NCI-H146 treated with DMSO at 0.1 percent for 48 hours (cell line): ENCODE results near the gene SAP30BP.

Experiments used
- DNase-seq: peaks from one replicate; lab custom pipeline; 2025; ENCODE audit not compliant: unreplicated experiment; lab: John Stamatoyannopoulos, UW

The SAP30BP gene

DNA sequence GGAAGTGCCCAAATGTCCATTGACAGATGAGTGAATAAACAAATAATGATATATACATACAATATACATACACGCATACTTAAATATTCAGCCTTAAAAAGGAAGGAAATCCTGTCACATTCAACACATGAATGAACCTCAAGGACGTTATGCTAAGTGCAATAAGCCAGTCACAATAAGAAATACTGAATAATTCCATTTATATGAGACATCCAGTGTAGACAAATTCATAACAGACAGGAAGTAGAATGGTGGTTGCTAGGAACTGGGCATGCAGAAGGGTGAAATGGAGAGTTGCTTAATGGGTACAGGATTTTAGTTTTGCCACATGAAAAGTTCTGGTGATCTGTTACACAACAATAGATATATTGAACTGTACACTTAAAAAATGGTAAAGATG, 45.3 kb downstream of the SAP30BP start:
- DNase-seq = no peak

GRCh38 chr17:75719732-75720131, 52.6 kb downstream of the SAP30BP start:
- DNase-seq = no peak

DNA sequence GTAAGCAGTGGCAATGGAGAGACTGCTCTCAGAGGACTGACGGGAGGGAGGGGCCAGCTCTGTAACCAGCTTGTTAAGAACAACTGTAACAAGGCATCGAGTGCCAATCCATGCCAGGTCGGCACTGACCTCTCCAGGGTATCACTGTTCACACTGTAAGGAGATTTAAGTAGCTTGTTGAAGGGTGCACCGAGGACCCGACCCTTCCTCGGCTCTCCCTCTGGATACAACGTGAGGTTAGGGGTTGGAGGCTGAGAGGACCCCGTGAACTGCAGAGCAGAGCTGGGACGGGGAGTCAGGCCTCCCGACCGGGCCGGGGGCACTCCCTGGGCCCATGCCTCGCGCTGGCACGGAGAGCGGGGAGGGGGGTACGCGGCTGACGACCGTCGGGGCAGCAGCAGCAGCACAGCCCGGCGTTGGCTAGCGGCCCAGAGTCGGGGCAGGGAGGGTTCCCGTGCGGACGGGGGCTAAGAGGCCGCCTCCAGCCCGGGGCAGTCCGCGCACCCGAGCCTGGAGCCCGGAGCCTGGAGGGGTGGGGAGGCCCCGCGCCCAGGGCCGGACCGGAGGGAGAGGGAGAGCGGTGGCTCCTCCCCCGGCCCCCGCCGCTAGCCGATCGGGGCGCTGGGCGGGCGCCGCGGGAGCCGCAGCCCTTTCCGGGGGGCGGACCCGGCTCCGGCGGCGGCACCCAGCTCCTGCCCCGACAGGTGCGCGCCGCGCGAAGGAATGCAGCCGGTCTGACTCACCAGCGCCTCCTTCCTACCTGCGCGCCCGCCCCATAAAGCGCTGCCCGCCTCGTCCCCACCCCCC, 53.7 kb downstream of the SAP30BP start, which contains the start of gene ITGB4:
TSS of gene ITGB4 (plus strand) at position 804 of the 807 bp plus-strand sequence. CDS start 3,245 bp downstream, outside the sequence.
- DNase-seq = peak; percentile 44

DNA sequence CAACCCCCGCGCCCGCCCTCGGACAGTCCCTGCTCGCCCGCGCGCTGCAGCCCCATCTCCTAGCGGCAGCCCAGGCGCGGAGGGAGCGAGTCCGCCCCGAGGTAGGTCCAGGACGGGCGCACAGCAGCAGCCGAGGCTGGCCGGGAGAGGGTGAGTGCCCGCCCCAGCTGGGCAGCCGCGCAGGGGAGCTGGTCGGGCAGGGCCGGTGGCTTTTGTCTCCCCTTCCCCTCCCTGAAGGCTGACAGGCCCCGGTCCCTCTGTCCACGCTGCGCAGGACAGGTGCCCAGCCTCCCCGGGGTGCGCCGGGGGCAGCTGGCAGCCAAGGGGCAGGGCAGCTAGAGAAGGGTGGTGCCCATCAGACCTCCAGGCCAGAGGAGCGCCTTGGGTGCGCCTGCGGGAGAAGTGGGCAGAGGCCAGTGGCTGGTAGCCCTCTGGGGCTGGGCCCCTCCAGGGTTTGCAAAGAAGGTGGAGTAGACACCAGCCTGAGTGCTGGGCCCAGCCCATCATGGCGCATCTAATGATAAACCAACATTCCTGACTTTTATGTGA, 54.4 kb downstream of the SAP30BP start:
- no peak for DNase-seq

- DNase-seq = no peak
Observed at GRCh38 chr17:75722076-75722475, 54.9 kb downstream of the SAP30BP start.

DNA sequence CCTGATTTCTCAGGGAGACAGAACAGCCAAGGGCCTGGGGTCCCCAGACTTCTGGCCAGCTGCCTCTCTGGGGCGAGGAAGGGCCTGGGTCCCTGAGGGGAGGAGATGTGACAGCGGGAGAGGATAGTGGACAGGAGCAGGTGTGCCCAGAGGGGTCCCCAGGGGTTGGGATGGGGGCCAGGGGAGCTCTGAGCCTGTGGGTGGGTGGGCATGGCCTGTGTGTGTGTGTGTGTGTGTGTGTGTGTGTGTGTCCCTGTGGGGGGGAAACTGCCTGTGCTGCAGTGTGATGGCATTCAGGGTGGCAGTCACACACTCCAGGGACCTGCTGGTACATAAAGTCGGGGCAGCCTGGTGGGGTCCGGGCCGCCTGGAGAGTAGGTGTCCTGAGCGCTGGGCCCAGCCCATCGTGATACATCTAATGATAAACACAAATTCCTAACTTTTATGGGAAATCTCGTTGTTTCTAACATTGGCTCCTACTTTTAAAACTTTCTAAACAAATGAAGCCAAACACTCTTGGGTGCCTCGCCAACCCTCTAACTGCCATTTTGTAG, 55.5 kb downstream of the SAP30BP start:
- DNase-seq = no peak

DNA sequence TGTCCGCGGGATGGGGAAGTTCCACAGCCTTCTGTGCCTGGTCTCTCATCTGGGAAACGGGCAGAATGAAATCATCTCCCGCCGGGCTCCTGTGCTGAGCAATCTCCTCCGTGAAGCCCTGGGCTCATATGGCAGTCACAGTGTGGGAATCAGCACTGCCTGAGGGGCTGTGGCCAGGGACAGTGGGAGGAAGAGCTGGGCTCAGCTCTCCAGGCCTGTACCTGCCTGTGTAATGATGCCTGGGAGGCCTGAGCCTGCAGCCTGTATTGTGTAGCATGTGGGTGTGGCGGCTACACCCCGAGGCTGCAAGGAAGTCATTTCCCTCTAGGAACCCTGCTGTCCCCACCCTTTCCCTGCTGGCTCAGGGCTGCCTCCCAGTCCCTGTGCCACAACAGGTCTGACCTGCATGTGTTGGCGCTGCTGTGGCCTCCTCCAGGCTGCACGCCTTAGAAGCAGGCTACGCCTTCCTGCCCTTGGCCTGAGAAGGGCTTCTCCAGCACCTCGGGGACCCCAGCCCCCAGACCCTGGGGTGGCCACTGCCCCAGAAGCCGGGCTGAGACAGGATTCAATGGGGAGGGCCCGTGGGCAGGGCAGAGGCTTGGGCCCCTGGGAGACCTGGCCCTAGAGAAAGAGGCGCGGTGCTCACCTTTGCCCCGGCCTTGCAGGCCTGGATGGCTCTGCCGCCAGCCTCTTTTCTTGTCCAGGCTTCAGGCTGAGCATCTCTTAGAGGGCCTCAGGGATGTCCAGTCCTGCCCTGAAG, 56.2 kb downstream of the SAP30BP start:
- DNase-seq = peak; percentile 6

GRCh38 chr17:75724016-75725003, 57.2 kb downstream of the SAP30BP start:
- DNase-seq = no peak

GRCh38 chr17:75725504-75725903, 58.4 kb downstream of the SAP30BP start:
- no peak for DNase-seq

GRCh38 chr17:75727391-75727790, 60.3 kb downstream of the SAP30BP start:
- DNase-seq = no peak

DNA sequence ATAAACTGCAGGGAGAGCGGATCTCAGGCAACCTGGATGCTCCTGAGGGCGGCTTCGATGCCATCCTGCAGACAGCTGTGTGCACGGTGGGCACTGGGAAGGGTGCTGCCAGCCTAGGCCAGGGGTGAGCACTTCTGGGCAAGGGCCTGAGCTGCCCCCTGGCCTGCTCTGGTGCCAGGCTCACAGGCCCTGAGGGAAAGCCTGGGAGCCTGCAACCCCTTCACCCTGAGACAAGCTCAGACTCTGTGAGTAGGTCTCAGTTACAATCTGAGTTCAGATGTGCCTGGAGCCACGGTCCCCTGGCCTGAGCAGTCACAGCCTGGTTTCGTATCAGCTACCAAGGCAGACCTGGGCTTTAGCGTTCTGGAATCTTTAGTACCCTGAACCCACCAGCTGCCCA, 62.2 kb downstream of the SAP30BP start:
- no peak for DNase-seq

DNA sequence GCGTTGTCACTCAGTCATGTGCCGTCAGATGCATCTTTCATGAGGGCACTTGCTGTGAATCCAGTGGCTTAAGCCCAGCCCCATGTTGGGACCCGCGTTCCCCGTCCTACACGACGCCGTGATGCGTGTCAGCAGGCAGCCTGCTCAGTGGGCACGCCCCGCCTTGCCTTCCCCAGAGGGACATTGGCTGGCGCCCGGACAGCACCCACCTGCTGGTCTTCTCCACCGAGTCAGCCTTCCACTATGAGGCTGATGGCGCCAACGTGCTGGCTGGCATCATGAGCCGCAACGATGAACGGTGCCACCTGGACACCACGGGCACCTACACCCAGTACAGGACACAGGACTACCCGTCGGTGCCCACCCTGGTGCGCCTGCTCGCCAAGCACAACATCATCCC, 62.9 kb downstream of the SAP30BP start:
- DNase-seq = no peak

GRCh38 chr17:75731086-75731715, 64.1 kb downstream of the SAP30BP start:
- no peak for DNase-seq

- DNase-seq = no peak
Observed at GRCh38 chr17:75731716-75732498, 64.8 kb downstream of the SAP30BP start.

- no peak for DNase-seq
Observed at GRCh38 chr17:75733471-75733870, 66.3 kb downstream of the SAP30BP start.

DNA sequence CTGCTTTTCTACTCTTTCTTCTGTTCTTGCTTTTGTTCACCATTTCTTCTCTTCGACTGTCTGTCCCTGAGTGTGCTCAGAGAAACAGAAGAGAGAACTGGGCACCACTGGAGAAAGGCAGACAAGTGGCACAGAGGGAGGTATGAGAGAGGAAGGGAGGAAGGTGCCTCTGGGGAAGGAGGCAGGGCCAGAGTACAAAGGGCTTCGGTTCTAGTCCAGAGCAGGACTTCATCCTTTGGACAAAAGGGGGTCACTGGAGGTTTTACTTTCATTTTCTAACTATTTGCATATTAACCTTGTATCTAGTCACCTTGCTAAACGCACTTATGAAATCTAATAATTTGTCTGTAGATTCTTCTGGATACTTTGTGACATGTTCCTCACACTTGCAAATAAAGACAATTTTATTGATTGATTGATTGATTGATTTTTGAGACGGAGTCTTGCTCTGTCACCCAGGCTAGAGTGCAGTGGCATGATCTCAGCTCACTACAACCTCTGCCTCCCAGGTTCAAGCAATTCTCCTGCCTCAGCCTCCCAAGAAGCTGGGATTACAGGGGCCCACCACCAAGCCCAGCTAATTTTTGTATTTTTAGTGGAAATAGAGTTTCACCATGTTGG, 67.6 kb downstream of the SAP30BP start:
- DNase-seq = no peak

DNA sequence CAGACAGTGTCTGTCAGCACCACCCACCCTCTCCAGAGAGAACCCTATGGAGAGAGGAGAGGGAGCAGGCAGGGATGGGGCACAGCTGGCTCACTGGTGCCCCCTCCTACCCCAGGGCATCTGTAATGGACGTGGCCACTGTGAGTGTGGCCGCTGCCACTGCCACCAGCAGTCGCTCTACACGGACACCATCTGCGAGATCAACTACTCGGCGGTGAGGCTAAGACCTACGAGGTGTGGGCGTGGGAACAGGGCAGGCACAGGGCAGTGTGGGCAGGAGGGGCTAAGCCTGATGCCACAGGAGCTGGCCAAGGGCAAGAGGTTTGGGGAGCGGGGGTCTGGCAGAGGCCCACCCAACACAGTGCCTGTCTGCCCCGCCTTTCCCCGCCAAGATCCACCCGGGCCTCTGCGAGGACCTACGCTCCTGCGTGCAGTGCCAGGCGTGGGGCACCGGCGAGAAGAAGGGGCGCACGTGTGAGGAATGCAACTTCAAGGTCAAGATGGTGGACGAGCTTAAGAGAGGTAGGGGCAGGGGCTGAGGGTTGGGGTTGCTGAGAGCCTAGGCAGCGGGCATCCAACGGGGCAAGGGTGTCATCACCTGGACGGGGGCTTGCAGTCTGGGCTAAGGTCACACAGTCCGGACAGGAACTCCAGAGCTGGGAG, 69.2 kb downstream of the SAP30BP start:
- DNase-seq = no peak
